ENCODE results near the gene APH1A.

DNA sequence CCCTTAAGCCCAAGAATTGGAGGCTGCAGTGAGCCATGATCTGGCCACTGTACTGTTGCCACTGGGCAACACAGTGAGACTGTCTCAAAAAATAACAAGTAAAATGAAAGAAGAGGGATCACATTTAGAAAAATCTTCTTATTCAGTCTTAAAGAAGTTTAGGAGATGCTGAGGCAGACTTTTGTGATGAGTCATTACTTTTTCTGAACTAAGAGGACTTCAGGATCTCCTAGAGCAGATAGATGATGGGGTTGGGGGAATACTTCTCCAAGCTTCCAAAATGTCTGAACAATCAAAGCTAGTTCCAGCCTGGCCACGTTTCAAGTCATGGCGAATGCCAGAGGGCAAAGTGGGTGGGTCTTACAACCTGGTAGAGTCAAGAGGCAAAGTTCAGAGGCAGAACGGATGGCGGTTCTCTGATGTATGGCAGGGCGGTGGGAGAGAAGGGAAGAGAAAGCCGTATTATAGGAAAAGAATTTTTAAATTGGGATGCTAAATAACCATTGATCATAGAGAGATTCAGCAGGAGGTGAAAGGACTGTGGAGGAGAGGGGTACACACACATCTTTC lies 11.4 kb upstream of the APH1A start:
- TF ChIP-seq POLR2A (IDR thresholded peaks at IDR 0.05; ENCODE audit: low read depth, low read length) (no peak), POLR2AphosphoS5 (IDR thresholded peaks at IDR 0.05; ENCODE audit: low read depth, low read length) (no peak), TAF1 (IDR thresholded peaks at IDR 0.05; ENCODE audit: borderline replicate concordance, low read depth, low read length) (no peak)
